Brain microvascular endothelial cell (primary cell): Measurements from ENCODE around the gene TXNL4A.
A peak's percentile ranks its signal among the peaks of the same experiment; 100 is the strongest.

ENCODE experiments used
- DNase-seq: peaks from one replicate; pipeline ENCODE4 v3.0.0-alpha.2; 2020
- H3K27ac ChIP-seq: fragments of 250-450 bp; sonication (Bioruptor Pico); 2 replicates; pipeline ENCODE4 v1.5.1; 2020; ENCODE audit warnings: mild to moderate bottlenecking, moderate library complexity
- H3K27me3 ChIP-seq: fragments of 250-450 bp; sonication (Bioruptor Pico); replicated peaks from 2 replicates; pipeline ENCODE4 v1.5.1; 2020; ENCODE audit warnings: mild to moderate bottlenecking
- H3K36me3 ChIP-seq: fragments of 250-450 bp; sonication (Bioruptor Pico); replicated peaks from 2 replicates; pipeline ENCODE4 v1.5.1; 2020; ENCODE audit warnings: mild to moderate bottlenecking
- H3K4me3 ChIP-seq: 2 replicates; pipeline ENCODE4 v1.5.1; 2011; ENCODE audit warnings: low read depth, mild to moderate bottlenecking, control low read depth, low read length, moderate library complexity
- in situ Hi-C: cut with HindIII; loops from 2 replicates; pipeline ENCODE4 v1.10.0; 2017; ENCODE audit warnings: low sequenced_read_pairs, low pct_ligation_motif_present
- TF ChIP-seq, protein P1 (sequence below): IDR thresholded peaks from 2 replicates; pipeline ENCODE4 v1.5.1; 2011; ENCODE audit warnings: low read depth, mild to moderate bottlenecking, moderate library complexity, low read length, control low read depth, inconsistent platforms; ENCODE audit errors: missing control alignments

TXNL4A gene

GRCh38 chr18:79988451-79989194 lies at the start of gene TXNL4A:
Gene TXNL4A (minus strand): TSS chr18:79988563. CDS start chr18:79988392, 171 bp downstream.
- TF ChIP-seq, protein P1, sequence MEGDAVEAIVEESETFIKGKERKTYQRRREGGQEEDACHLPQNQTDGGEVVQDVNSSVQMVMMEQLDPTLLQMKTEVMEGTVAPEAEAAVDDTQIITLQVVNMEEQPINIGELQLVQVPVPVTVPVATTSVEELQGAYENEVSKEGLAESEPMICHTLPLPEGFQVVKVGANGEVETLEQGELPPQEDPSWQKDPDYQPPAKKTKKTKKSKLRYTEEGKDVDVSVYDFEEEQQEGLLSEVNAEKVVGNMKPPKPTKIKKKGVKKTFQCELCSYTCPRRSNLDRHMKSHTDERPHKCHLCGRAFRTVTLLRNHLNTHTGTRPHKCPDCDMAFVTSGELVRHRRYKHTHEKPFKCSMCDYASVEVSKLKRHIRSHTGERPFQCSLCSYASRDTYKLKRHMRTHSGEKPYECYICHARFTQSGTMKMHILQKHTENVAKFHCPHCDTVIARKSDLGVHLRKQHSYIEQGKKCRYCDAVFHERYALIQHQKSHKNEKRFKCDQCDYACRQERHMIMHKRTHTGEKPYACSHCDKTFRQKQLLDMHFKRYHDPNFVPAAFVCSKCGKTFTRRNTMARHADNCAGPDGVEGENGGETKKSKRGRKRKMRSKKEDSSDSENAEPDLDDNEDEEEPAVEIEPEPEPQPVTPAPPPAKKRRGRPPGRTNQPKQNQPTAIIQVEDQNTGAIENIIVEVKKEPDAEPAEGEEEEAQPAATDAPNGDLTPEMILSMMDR: no peak

GRCh38 chr18:80037300-80037699 lies 48.9 kb upstream of the TXNL4A start:
- TF ChIP-seq, protein P1: no peak
- DNase-seq: no peak
- H3K27ac ChIP-seq: no peak overlapping the region

More at GRCh38 chr18:79988451-79989194, at the start of gene TXNL4A:
- H3K27ac ChIP-seq: peak within 1 kb of the TSS; percentile 80
- H3K4me3 ChIP-seq: peak within 1 kb of the TSS; percentile 79
- in situ Hi-C loops: no loop called here
- H3K36me3 ChIP-seq: no peaks in the 10 kb centered on the region
- peak; percentile 75 for DNase-seq
- no peaks in the 10 kb centered on the region for H3K27me3 ChIP-seq

DNA sequence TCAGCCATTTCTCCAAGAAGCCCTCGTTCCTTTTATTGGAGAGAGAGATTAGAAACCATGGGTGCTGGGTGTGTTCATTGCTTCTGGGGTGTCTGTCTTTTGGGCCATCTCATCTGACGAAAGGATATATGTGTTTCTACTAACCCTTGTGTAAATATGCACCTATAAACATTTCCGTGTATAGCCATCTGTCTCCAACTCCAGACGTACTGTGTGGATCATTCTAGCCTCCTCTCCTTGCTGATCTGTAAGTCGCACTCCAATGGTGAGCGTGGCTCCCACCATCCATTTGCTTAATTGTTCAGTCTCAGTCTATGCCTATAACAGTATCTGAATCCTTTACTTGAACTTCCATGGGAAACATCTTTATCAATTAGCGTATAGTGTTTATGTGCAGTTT lies 47.6 kb upstream of the TXNL4A start:
- no peaks in the 10 kb centered on the region for H3K36me3 ChIP-seq
- TF ChIP-seq, protein P1: no peak
- in situ Hi-C loops: no loop called here
- no peaks in the 10 kb centered on the region for H3K27me3 ChIP-seq
- H3K4me3 ChIP-seq: no peak overlapping the region
- DNase-seq: no peak
- no peak overlapping the region for H3K27ac ChIP-seq

More at GRCh38 chr18:80037300-80037699, 48.9 kb upstream of the TXNL4A start:
- Histone ChIP-seq H3K36me3 (no peaks in the 10 kb centered on the region), H3K27me3 (no peaks in the 10 kb centered on the region), H3K4me3 (no peak overlapping the region)
- in situ Hi-C loops: no loop called here

DNA sequence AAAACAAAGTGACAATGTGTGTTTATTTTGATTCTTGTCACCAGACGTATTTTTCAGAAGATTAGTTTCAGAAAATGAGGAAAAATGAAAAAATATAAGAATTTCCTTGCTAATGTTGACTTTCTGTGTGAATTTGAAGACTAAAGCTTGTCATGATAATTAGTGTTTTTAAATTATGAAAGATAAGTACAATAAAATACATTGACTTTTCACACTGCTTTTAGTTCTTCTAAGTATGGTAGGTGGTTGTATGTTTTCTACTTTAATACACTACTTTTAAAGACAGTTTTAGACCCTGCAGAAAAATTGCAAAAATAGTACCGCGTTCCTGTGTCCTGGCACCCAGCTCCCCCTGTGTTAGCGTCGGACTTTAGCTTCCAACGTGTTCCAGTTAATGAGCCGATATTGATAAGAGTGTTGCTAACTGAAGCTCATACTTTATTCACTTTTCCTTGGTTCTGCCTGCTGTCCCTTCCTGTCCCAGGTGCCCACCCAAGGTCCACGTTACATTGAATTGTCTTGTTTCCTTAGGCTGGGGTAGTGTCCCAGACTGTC lies 46.6 kb upstream of the TXNL4A start:
- peak overlapping the region; percentile 83 for H3K4me3 ChIP-seq
- no peak for DNase-seq
- no peaks in the 10 kb centered on the region for H3K27me3 ChIP-seq
- peak overlapping the region; percentile 55 for H3K27ac ChIP-seq
- in situ Hi-C loops: no loop called here
- no peaks in the 10 kb centered on the region for H3K36me3 ChIP-seq
- TF ChIP-seq, protein P1: no peak

GRCh38 chr18:80034068-80034851 lies 45.9 kb upstream of the TXNL4A start, which contains the start of gene RBFA:
Gene RBFA (plus strand): TSS chr18:80034434. CDS start chr18:80034496, 62 bp downstream.
- in situ Hi-C loops: no loop called here
- no peaks in the 10 kb centered on the region for H3K36me3 ChIP-seq
- DNase-seq: peak; percentile 96
- peak within 1 kb of the TSS; percentile 83 for H3K4me3 ChIP-seq
- H3K27ac ChIP-seq: peak within 1 kb of the TSS; percentile 77
- no peaks in the 10 kb centered on the region for H3K27me3 ChIP-seq
- TF ChIP-seq, protein P1: peak; percentile 57
